WTC11 (cell line): ENCODE measurements around the gene TBC1D4.

Experiments
- ARID4B ChIP-seq: sonication (generic); formaldehyde crosslinking; IDR thresholded peaks from 2 replicates; pipeline ENCODE4 v1.8.0; 2023; ENCODE audit warnings: missing genetic modification reagents, mild to moderate bottlenecking, borderline replicate concordance
- HMGXB4 ChIP-seq: sonication (generic); formaldehyde crosslinking; IDR thresholded peaks from 2 replicates; pipeline ENCODE4 v1.8.1; 2023; ENCODE audit warnings: mild to moderate bottlenecking, moderate library complexity, missing genetic modification reagents
- JUN ChIP-seq: sonication (generic); formaldehyde crosslinking; IDR thresholded peaks from 2 replicates; pipeline ENCODE4 v1.8.0; 2023; ENCODE audit warnings: mild to moderate bottlenecking, missing genetic modification reagents
- TEAD1 ChIP-seq: sonication (generic); formaldehyde crosslinking; IDR thresholded peaks from 2 replicates; pipeline ENCODE4 v1.8.0; 2022; ENCODE audit warnings: mild to moderate bottlenecking, missing genetic modification reagents
- ZBTB21 ChIP-seq: sonication (generic); formaldehyde crosslinking; IDR thresholded peaks from 2 replicates; pipeline ENCODE4 v1.8.1; 2023; ENCODE audit warnings: mild to moderate bottlenecking, missing genetic modification reagents, borderline replicate concordance
- ZNF121 ChIP-seq: sonication (generic); formaldehyde crosslinking; IDR thresholded peaks from 2 replicates; pipeline ENCODE4 v1.8.0; 2023; ENCODE audit warnings: missing genetic modification reagents
- TF ChIP-seq, protein P1 (sequence below): fragments of 200-600 bp; IDR thresholded peaks from 2 replicates; pipeline ENCODE4 v1.8.0; 2022; ENCODE audit warnings: antibody characterized with exemption
- TF ChIP-seq, protein P2 (sequence below): sonication (generic); formaldehyde crosslinking; IDR thresholded peaks from 2 replicates; pipeline ENCODE4 v1.8.1; 2022; ENCODE audit warnings: low read depth, missing genetic modification reagents, borderline replicate concordance
- TF ChIP-seq, protein P3 (sequence below): sonication (generic); formaldehyde crosslinking; IDR thresholded peaks from 2 replicates; pipeline ENCODE4 v1.8.1; 2022; ENCODE audit warnings: low read depth, mild to moderate bottlenecking, moderate library complexity, missing genetic modification reagents, borderline replicate concordance

DNA sequence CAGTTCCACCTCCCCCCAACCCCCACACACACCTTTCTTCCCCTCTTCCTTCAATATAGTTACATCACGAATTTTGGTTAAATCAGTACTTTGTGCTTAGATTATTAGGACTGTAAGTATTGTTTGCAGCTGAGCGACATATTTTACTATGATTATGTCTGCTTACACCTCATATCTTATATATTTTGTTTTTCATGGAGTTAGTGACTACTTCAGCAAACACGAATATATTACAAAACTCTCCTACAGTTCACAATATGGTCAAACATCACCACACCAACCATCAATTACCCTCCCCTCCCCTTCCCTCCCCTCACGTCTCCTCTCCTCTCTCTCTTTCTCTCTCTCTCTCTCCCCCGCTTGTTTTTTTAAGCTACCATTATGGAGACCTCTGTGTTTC, 152.9 kb downstream of the TBC1D4 start:
- TF ChIP-seq, protein P1, sequence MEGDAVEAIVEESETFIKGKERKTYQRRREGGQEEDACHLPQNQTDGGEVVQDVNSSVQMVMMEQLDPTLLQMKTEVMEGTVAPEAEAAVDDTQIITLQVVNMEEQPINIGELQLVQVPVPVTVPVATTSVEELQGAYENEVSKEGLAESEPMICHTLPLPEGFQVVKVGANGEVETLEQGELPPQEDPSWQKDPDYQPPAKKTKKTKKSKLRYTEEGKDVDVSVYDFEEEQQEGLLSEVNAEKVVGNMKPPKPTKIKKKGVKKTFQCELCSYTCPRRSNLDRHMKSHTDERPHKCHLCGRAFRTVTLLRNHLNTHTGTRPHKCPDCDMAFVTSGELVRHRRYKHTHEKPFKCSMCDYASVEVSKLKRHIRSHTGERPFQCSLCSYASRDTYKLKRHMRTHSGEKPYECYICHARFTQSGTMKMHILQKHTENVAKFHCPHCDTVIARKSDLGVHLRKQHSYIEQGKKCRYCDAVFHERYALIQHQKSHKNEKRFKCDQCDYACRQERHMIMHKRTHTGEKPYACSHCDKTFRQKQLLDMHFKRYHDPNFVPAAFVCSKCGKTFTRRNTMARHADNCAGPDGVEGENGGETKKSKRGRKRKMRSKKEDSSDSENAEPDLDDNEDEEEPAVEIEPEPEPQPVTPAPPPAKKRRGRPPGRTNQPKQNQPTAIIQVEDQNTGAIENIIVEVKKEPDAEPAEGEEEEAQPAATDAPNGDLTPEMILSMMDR: no peak
- TF ChIP-seq, protein P2, sequence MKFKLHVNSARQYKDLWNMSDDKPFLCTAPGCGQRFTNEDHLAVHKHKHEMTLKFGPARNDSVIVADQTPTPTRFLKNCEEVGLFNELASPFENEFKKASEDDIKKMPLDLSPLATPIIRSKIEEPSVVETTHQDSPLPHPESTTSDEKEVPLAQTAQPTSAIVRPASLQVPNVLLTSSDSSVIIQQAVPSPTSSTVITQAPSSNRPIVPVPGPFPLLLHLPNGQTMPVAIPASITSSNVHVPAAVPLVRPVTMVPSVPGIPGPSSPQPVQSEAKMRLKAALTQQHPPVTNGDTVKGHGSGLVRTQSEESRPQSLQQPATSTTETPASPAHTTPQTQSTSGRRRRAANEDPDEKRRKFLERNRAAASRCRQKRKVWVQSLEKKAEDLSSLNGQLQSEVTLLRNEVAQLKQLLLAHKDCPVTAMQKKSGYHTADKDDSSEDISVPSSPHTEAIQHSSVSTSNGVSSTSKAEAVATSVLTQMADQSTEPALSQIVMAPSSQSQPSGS (CRISPR knock-in tag): no peak
- no peak for TF ChIP-seq TEAD1 (CRISPR knock-in tag)
- TF ChIP-seq ZNF121 (CRISPR knock-in tag): no peak
- TF ChIP-seq ARID4B (CRISPR knock-in tag): no peak
- TF ChIP-seq HMGXB4 (CRISPR knock-in tag): no peak
- TF ChIP-seq ZBTB21: no peak
- no peak for TF ChIP-seq JUN (CRISPR knock-in tag)
- TF ChIP-seq, protein P3, sequence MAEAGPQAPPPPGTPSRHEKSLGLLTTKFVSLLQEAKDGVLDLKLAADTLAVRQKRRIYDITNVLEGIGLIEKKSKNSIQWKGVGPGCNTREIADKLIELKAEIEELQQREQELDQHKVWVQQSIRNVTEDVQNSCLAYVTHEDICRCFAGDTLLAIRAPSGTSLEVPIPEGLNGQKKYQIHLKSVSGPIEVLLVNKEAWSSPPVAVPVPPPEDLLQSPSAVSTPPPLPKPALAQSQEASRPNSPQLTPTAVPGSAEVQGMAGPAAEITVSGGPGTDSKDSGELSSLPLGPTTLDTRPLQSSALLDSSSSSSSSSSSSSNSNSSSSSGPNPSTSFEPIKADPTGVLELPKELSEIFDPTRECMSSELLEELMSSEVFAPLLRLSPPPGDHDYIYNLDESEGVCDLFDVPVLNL (CRISPR knock-in tag): no peak
